Embryonic facial prominence (tissue), 1 donor: ENCODE measurements around the gene KRTAP10-8.
"Not testable (repeated sequence)": the region's sequence is repeated elsewhere in the genome, so short reads cannot be mapped to it uniquely, and the experiment has no call there.

Source experiments
- DNase-seq: peaks from one replicate; pipeline ENCODE4 v3.0.0-alpha.2; 2016; ENCODE audit errors: extremely low spot score

KRTAP10-8 gene

GRCh38 chr21:44646366-44647221, 34.7 kb downstream of the KRTAP10-8 start, which contains the start of gene KRTAP10-11:
TSS of gene KRTAP10-11 (plus strand) at chr21:44646414. CDS start at chr21:44646459, 45 bp downstream.
- not testable (repeated sequence) for DNase-seq

- no peak for DNase-seq
Measured at GRCh38 chr21:44647222-44647552, 35.3 kb downstream of the KRTAP10-8 start.

GRCh38 chr21:44648557-44649311, 36.9 kb downstream of the KRTAP10-8 start:
- DNase-seq = no peak

DNA sequence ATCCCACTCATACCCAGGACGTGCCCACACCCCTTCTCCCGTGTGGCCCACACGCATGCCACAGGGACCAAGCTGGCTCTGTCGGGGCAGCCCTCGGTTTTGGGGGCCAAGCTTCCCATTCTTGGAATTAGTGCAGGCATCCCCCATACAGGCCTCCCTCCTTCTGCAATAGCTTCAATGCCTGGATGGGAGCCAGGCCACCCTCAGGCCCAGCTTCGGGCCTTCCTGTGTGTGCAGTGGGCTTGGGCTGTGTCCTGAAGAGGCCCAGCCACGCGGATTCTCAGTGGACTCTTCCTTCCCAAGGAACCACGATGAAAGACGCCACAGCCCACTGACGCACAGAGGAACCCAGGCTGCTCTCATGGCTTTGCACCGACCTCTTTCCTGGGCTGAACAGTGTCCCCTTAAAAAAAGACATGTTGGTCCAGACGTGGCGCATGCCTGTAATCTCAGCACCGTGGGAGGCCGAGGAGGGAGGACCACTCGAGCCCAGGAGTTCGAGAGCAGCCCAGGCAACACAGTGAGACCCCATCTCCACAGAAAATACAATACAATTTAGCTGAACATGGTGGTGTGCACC, 37.7 kb downstream of the KRTAP10-8 start:
- no peak for DNase-seq

GRCh38 chr21:44650265-44650972, 38.5 kb downstream of the KRTAP10-8 start:
- DNase-seq = no peak

GRCh38 chr21:44650973-44651675, 39.2 kb downstream of the KRTAP10-8 start:
- DNase-seq = no peak

DNA sequence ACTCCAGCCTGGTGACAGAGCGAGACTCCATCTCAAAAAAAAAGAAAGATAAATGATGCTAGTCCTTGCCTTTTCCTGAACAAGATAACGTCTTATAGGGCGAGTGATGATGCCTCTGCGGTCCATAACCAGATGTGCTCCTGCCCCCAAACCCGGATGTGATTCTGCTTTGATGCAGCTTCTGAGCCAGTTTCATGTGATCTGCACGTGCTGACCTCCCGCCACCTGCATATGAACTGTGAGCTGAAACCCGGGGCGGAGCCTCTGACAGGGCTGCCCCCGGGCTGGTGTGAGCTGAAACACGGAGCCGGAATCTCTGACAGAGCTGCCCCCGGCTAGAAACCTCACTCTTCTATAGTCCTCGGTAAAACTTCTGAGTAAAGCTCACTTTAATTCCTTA, 41.2 kb downstream of the KRTAP10-8 start:
- DNase-seq = no peak

DNA sequence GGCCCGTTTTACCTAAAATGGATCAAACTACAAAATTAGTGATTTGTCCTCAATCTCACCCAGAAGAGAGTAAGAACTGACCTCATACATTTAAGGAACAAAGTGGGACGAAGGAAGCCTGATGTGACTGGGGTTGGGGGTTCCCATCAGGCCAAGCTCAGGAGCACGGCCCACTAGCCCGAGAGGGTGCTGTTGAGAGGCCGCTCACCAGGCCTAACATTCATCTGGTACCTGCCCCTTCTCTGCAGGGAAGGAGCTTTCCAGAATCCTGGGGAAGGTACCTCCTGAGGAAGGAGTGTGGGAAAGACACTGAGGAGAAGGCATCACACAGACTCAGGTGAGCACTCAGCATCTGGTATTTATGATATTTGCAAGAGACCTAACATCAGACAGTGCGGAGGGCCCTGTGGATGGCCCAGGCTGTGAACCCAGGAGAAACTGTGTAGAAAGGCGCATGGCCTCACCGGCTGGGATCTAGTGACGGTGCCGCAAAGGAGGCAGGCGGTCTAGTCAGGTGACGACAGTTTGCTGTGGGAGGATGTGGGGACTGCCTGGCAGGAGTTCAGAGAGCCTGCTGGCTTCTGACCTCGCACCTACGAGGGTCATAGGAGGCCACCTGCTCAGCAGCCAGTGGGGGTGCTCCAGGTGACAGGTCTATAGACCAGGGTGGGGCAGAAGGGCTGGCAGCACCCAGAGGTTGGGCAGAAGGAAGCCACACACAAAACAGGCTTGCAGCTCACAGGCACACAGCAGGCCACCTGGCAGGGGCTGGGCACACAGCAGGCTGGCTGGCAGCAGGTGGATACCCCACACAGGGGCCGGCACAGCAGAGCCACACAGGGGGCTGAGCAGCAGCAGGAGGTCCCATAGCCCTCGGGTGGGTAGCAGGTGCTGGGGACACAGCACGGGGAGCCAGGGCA, 42.0 kb downstream of the KRTAP10-8 start:
- no peak for DNase-seq

DNA sequence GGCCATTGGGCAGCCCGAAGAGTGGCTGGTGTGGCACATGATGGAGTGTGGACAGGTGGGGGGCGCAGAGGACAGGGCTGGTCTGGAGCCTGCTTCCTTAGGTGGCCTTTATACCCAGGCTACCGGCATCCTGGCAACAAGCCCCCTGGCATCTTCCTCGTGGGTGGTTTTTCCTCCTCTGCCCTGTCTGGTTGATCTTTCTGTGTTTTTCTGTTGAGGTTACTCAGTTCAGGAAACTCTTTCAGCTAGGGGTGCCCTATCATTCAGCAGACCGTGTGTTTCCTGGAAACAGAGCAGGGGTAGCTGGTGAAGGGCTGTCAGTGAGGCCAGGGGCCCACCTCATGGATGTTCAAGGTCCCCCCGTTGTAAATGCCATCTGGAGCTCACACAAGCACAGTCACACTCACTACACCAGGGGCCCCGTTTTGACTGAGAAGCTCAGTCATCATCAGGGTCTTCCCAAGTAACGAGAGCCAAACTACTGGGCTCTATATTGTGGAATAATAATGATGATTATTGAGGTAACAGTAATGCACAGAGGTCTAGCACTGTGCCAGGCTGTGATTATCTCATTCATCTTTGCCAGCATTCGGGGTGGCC, 42.8 kb downstream of the KRTAP10-8 start, which contains the start of gene KRTAP12-4:
KRTAP12-4 (minus strand) TSS at position 84 of the 600 bp plus-strand sequence; CDS start at position 39, 45 bp downstream.
- no peak for DNase-seq

GRCh38 chr21:44656868-44657267, 45.0 kb downstream of the KRTAP10-8 start:
- DNase-seq = no peak

GRCh38 chr21:44657635-44658540, 46.0 kb downstream of the KRTAP10-8 start, which contains the start of gene KRTAP12-3:
TSS of gene KRTAP12-3 (plus strand) at chr21:44657932. CDS start at chr21:44657980, 48 bp downstream.
- DNase-seq = no peak

- DNase-seq = no peak
Measured at GRCh38 chr21:44658541-44658910, 46.6 kb downstream of the KRTAP10-8 start.

GRCh38 chr21:44658913-44659595, 47.2 kb downstream of the KRTAP10-8 start:
- no peak for DNase-seq

DNA sequence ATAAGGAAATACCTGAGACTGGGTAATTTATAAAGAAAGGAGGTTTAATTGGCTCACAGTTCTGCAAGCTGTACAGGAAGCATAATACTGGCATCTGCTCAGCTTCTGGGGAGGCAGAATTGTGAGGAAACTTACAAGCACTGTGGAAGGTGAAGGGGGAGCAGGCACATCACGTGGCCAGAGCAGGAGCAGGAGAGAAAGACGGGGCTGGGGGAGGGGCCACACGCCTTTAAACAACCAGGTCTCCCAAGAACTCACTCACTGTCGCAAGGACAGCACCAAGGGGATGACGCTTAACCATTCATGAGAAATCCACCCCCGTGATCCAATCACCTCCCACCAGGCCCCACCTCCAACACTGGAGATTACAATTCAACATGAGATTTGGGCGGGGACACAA, 49.7 kb downstream of the KRTAP10-8 start:
- not testable (repeated sequence) for DNase-seq
